Measurements from ENCODE around the gene SERINC5. TPM values are rescaled to one million over a fixed set of nuclear protein-coding genes. Genes with fewer than 3 reads are reported as not detected.

The SERINC5 gene
- total RNA-seq, 1 donor from 2014 or later = 87.2 TPM

- DNase-seq (ENCODE audit: low spot score) = no peak
These were observed 949 bp downstream of the SERINC5 start for GRCh38 chr5:80254767-80255430.

DNA sequence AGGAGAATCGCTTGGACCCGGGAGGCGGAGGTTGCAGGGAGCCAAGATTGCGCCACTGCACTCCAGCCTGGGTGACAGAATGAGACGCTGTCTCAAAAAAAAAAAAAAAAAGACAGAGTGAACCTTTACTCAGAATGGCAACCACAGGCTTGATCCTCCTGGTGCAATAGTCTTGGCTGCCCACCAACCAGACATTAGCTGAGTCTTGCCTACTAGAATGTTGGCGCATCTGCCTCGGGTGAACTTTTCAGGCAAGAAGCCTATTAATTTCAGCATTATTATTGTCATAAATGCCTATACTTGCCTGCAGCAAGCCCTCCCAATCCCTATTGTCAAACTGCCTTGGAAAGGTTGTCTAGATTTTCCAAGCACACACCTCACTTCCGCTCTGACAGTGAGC is 4.2 kb downstream of the SERINC5 start:
- no peak for DNase-seq (ENCODE audit: low spot score)

DNA sequence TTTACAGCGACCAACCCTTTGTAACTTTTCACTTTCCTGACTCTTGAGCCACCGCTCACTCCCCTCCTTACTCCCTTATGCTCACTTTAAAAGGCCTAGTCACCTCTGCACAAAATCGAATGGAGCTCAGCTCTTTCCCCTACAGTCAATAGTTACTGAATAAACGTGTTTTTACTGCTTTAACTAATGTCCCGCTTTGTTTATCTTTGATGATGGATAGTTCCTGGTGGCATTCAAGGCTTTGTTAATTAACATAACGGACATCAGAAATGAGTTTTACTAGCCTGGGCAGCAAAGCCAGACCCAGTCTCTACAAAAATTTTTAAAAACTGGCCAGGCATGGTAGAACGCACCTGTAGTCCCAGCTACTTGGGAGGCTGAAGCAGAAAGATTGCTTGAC is 5.0 kb downstream of the SERINC5 start:
- no peak for DNase-seq (ENCODE audit: low spot score)

DNA sequence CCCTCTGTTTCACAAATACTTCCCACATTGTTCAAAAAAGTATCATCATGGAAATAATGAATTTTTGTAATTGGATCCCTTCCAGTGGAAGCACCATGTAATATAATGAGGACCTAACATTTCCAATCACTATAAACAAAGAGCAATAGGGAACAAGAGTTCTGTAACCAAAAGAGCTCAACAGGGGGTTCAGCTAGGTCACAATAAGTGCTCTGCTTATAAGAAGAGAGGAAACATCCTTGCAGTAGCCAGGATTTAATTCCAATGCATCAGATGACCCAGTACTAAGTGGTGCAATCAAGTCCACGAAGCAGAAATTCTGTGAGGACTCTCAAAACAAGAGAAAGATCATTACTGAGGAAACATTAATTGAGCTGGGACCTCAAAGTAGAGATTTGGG is 5.9 kb downstream of the SERINC5 start:
- DNase-seq (ENCODE audit: low spot score) = no peak

GRCh38 chr5:80248378-80248777 is 7.5 kb downstream of the SERINC5 start:
- no peak for DNase-seq (ENCODE audit: low spot score)

DNA sequence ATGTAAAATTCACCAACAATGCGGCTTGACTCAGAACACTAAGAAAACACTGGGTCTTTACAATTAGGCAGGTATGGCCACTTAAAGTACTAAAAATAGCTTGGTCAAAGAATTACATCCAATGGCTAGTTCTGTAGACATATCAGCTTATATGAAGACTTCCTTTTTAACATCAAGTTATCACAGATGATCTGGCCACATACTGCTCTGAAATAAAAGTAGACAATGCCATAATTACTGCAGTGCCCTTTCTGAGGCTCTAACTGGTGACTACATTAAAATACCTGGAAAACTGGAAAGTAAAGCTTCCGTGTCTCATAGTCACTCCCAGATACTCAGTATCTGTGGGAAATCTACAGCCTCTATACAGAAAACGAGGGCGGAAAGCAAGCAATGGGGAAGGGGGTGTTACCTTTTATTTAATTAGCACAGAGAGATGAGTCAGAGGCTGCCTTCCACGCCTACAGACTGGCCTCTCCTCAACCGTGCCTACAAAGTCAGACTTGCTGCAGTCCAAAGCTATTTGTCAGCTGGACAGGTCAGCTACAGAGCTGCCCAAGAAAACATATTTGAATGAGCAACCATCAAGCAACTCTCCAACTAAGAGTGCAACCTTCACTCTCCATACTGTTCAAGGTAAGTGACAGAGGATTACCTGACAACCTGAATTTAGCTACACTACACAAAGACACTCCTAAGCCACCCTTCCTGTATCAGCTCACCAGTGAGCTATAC is 8.7 kb downstream of the SERINC5 start:
- DNase-seq (ENCODE audit: low spot score) = peak; percentile 61

GRCh38 chr5:80246001-80246758 is 9.7 kb downstream of the SERINC5 start:
- no peak for DNase-seq (ENCODE audit: low spot score)

DNA sequence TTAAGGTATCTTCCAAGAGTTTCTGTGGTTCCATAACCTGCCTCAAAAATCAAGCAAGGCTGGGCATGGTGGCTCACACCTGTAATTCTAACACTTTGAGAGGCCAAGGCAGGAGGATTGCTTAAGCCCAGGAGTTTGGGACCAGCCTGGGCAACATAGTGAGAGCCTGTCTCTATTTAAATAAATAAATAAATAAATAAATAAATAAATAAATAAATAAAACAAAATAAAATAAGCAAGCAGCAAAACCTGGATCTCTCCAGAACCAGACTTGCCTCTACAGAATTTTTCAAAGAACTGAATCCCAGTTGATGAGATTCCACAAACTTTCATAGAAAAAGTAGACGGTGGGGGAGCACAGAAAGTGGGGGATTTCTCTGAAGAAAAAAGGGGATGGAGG is 12.3 kb downstream of the SERINC5 start:
- no peak for DNase-seq (ENCODE audit: low spot score)

DNA sequence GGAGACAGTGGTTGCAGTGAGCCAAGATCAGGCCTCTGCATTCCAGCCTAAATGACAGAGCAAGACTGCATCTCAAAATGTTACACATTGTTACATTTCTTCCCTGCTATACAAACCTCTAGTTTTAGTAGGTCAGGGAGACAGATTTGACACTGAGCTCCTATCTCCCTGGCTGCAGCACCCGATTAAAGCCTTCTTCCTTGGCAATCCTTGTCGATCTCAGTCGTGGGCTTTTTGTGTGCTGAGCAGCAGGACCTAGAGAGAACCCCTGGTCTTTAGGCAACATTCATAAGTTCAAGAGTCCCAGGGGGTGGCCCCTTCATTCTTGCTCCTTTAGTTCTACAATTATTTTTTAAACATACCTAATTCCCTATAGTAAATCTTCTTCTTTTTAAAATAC is 13.0 kb downstream of the SERINC5 start:
- no peak for DNase-seq (ENCODE audit: low spot score)

DNA sequence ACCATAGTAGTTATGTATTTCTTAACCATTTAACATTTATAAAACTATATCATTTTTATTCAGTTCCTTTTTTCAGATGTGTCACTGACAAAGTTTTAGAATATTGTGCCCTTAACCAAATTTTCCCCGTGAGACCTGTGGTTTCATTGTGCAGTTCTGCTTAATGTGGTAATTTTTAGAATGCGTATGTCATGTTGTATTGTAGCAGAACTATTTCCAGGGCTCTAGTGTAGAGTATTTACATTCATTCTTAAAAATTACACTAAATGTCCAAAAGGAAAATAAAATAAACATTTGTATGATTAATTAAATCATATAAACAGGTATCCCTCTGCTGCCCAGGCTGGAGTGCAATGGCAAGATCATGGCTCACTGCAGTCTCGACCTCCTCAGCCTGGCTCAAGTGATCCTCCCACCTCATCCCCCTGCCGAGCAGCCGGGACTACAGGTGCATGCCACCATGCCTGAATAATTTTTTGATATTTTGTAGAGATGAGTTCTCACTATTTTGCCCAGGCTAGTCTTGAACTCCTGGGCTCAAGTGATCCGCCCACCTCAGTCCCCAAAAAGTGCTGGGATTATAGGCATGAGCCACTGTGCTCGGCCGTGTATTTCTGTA is 15.4 kb downstream of the SERINC5 start:
- no peak for DNase-seq (ENCODE audit: low spot score)

DNA sequence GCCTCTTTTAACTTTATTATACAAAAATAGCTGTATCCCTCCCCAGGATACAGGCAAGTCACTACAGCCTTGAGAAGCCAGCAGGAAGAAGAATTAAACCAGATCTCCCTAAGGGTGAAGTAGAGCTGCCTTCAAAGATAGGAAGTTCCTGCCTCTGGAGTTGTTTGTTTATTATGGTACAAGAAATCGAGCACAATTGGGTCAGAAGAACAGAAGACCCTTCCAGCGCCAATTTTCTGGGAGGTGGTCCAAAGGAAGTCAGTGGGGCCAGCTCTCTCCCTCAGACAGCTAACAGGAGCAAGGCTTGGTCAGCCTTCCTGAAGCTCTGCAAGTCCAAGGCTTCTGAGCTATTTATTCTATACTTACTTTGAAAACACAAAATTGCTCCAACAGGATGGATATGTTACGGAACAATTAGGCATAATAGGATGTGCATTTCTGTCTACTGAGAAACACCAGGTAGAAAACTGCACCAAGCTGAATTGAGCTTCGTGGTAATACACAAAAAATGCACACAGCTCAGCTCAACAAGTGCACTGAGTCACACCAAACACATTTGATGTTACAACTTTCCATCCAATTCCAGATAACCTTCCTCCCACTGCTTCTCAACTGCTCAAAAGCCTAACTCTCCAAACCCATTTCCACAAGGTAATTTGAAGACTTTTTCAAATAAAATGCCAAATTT is 16.0 kb downstream of the SERINC5 start:
- peak; percentile 26 for DNase-seq (ENCODE audit: low spot score)

- peak; percentile 68 for DNase-seq (ENCODE audit: low spot score)
These were observed 16.8 kb downstream of the SERINC5 start for GRCh38 chr5:80238778-80239679.

DNA sequence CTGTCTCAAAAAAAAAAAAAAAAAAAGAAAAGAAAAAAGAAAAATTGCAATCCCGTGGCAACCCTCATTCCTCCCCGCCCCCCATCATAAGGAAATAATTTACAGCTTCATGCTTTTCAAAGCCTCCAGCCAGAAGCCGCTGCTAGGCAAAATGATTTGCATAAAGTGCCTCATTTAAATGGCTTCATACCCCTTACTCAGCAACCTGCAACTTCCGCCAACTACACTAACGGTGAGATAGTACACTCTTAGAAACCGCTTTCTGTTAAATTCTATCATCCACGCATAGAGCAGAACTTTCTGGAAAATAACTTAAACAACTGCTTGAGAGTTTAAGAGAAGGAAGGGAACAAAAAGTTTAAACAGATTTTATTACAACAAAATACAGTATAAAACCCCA is 17.8 kb downstream of the SERINC5 start:
- no peak for DNase-seq (ENCODE audit: low spot score)

GRCh38 chr5:80237243-80237642 is 18.6 kb downstream of the SERINC5 start:
- DNase-seq (ENCODE audit: low spot score) = no peak

DNA sequence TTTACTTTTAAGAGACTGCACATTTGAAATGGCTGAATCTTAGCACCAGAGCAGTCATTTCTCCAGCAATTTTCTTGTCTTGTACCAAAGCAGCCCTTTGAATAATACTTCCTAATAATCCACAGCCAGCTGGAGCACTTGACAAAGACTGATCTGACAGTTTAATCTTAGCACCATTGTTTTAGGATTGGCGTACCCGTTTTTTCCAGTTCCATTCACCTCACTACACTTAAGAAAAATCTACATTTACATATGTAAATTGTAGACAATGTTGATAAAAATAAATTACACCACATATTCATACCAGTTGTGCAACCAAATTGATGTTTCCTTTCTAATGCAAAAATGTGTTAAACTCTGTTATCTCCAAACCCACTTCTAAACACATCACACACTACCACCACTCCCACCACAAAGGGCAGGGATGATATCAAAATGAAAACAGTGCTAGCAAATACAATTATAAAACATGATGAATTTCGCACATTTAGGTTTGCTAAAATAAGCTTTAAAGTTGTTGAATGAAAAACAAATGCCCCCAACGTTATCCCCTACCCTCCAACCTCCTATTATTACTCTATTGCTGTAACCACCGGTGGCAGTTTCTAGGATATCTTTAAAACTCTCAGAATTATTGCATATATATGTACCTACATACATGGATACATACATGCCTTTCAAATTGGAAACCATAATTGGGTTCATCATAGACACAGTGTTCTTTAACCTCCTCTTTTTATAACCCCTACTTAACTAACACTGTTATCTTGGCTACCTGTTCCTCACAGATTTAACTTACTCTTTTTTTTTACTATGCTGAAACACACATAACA is 21.5 kb downstream of the SERINC5 start:
- no peak for DNase-seq (ENCODE audit: low spot score)

GRCh38 chr5:80231693-80232092 is 24.2 kb downstream of the SERINC5 start:
- DNase-seq (ENCODE audit: low spot score) = no peak

DNA sequence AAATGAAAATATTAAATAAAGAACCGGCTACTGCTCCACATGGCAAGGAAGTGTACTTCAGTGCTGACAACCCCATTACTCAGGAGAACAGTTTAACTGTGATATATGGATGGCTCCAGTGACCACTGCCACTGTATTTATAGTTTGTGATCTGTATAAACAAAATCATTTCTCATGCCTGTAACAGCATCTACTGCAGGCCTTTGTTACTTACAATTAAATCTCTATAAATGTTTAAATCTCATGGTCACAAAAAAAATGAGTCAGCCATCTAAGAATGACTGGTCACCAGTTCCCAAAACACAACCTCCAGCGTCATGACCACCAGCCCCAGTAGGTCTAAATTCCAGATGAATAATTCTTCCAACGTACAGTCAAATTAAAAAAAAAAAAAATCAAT is 24.6 kb downstream of the SERINC5 start:
- DNase-seq (ENCODE audit: low spot score) = no peak

- no peak for DNase-seq (ENCODE audit: low spot score)
These were observed 25.4 kb downstream of the SERINC5 start for GRCh38 chr5:80230269-80230992.

DNA sequence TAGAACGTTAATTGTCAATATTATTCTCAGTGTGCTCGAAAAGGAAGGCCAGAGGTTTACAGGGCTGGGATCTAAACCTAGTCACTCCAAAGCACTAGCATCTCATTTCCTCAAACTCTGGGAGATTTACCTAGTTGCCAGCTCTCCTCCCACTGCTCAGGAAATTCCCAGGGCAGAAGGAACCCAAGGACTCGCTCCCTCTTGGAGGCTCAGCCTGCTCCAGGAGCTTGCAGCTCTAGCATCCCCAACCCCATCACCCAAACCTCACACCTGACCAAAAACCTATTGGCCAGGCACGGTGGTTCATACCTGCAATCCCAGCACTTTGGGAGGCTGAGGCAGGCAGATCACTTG is 26.0 kb downstream of the SERINC5 start:
- peak; percentile 27 for DNase-seq (ENCODE audit: low spot score)
